IMR-90 (cell line): ENCODE measurements around the gene CALY. TPM values are rescaled to one million over a fixed set of nuclear protein-coding genes. Genes with fewer than 3 reads are reported as not detected.

ENCODE experiments used
- ATAC-seq: fragments of 200-7000 bp; cut with Tn5 transposase; 2 replicates; pipeline ENCODE4 v1.9.1; 2020; ENCODE audit warnings: low read depth, mild to moderate bottlenecking, moderate library complexity
- BruUV-seq: library from RNA; stranded (reverse); fragments of 400-500 nt; replicated peaks from 2 replicates; lab custom pipeline; 2021; lab: Mats Ljungman, UMichigan
- CTCF ChIA-PET: fragments of 300-600 bp; formaldehyde crosslinking; extraction: SDS; loops from one replicate; lab custom pipeline; 2021; ENCODE audit warnings: antibody characterized with exemption; lab: Yijun Ruan, JAX
- POLR2A ChIA-PET: fragments of 300-600 bp; sonication (Branson Sonifier 250); formaldehyde crosslinking; loops from one replicate; lab custom pipeline; 2022; ENCODE audit warnings: antibody characterized with exemption; ENCODE audit not compliant: unreplicated experiment; lab: Charles Lee
- DNase-seq: peaks from one replicate; pipeline ENCODE4 v3.0.0; 2013
- H2AFZ ChIP-seq: replicated peaks from 2 replicates; pipeline ENCODE3; 2013; ENCODE audit warnings: low read length, mild to moderate bottlenecking; ENCODE audit not compliant: poor library complexity
- H2AK5ac ChIP-seq: 2 replicates; pipeline ENCODE4 v1.6.1; 2013; ENCODE audit warnings: low read depth, low read length, inconsistent platforms
- H2AK9ac ChIP-seq: replicated peaks from 2 replicates; pipeline ENCODE3; 2013; ENCODE audit warnings: mild to moderate bottlenecking, low read depth, low read length, moderate library complexity; ENCODE audit not compliant: poor library complexity
- H2BK120ac ChIP-seq: 2 replicates; pipeline ENCODE4 v1.6.1; 2013; ENCODE audit warnings: low read depth, low read length, inconsistent platforms
- H2BK15ac ChIP-seq: 3 replicates; pipeline ENCODE4 v1.6.1; 2013; ENCODE audit warnings: low read depth, low read length, inconsistent platforms
- H2BK20ac ChIP-seq: 2 replicates; pipeline ENCODE4 v1.6.1; 2013; ENCODE audit warnings: low read depth, mild to moderate bottlenecking, inconsistent platforms, low read length, moderate library complexity
- H2BK5ac ChIP-seq: 2 replicates; pipeline ENCODE4 v1.6.1; 2013; ENCODE audit warnings: mild to moderate bottlenecking, low read depth, low read length, inconsistent platforms; ENCODE audit not compliant: poor library complexity, severe bottlenecking
- H3K14ac ChIP-seq: replicated peaks from 2 replicates; pipeline ENCODE4 v1.6.1; 2013; ENCODE audit warnings: low read depth, low read length, inconsistent platforms
- H3K18ac ChIP-seq: 2 replicates; pipeline ENCODE4 v1.6.1; 2013; ENCODE audit warnings: low read depth, low read length, control low read depth
- H3K23ac ChIP-seq: 2 replicates; pipeline ENCODE4 v1.6.1; 2013; ENCODE audit warnings: low read depth, low read length, inconsistent platforms
- H3K27ac ChIP-seq: 2 replicates; pipeline ENCODE4 v1.5.1; 2013; ENCODE audit warnings: mild to moderate bottlenecking, control low read depth, low read length; ENCODE audit not compliant: insufficient read depth
- H3K27me3 ChIP-seq: 2 replicates; pipeline ENCODE4 v1.6.1; 2013; ENCODE audit warnings: low read length; ENCODE audit not compliant: control insufficient read depth, insufficient read depth
- H3K36me3 ChIP-seq: 2 replicates; pipeline ENCODE4 v1.6.1; 2013; ENCODE audit warnings: low read length, mixed read lengths; ENCODE audit not compliant: control insufficient read depth, insufficient read depth
- H3K4ac ChIP-seq: 2 replicates; pipeline ENCODE4 v1.6.1; 2013; ENCODE audit warnings: low read depth, low read length, inconsistent platforms
- H3K4me1 ChIP-seq: 2 replicates; pipeline ENCODE4 v1.6.1; 2013; ENCODE audit warnings: low read length, mixed read lengths; ENCODE audit not compliant: control insufficient read depth, insufficient read depth
- H3K4me2 ChIP-seq: 2 replicates; pipeline ENCODE4 v1.6.1; 2013; ENCODE audit warnings: low read depth, mild to moderate bottlenecking, control low read depth, low read length, moderate library complexity
- H3K4me3 ChIP-seq: 2 replicates; pipeline ENCODE4 v1.5.1; 2013; ENCODE audit warnings: low read depth, mild to moderate bottlenecking, control low read depth, low read length, moderate library complexity; ENCODE audit not compliant: insufficient read depth
- H3K56ac ChIP-seq: 2 replicates; pipeline ENCODE4 v1.6.1; 2013; ENCODE audit warnings: low read length, inconsistent platforms; ENCODE audit not compliant: insufficient read depth; ENCODE audit errors: extremely low read depth
- H3K79me1 ChIP-seq, 2 experiments: 2 replicates each; pipeline ENCODE4 v1.6.1; 2013; ENCODE audit warnings: low read length in 2 of 2, inconsistent platforms in 1 of 2, low read depth in 1 of 2
- H3K9ac ChIP-seq: 2 replicates; pipeline ENCODE4 v1.6.1; 2013; ENCODE audit warnings: low read depth, low read length, control low read depth
- H3K9me1 ChIP-seq: 2 replicates; pipeline ENCODE4 v1.6.1; 2013; ENCODE audit warnings: low read length, inconsistent platforms; ENCODE audit not compliant: insufficient read depth
- H3K9me3 ChIP-seq: 2 replicates; pipeline ENCODE4 v1.6.1; 2013; ENCODE audit warnings: low read length; ENCODE audit not compliant: control insufficient read depth, insufficient read depth
- H4K20me1 ChIP-seq: 2 replicates; pipeline ENCODE4 v1.6.1; 2013; ENCODE audit warnings: low read length, inconsistent platforms; ENCODE audit not compliant: insufficient read depth
- H4K5ac ChIP-seq: 2 replicates; pipeline ENCODE4 v1.6.1; 2013; ENCODE audit warnings: mild to moderate bottlenecking, low read depth, low read length, control low read depth
- H4K8ac ChIP-seq, 2 experiments: 2 replicates each; pipeline ENCODE4 v1.6.1; 2013; ENCODE audit warnings: low read depth in 2 of 2, low read length in 2 of 2, control low read depth in 1 of 2, inconsistent platforms in 1 of 2
- H4K91ac ChIP-seq: 2 replicates; pipeline ENCODE4 v1.6.1; 2013; ENCODE audit warnings: low read depth, low read length, inconsistent platforms; ENCODE audit not compliant: insufficient read depth
- BHLHE40 ChIP-seq: fragments of 150-350 bp; IDR thresholded peaks from 2 replicates; pipeline ENCODE4 v1.6.1; 2016; ENCODE audit warnings: mild to moderate bottlenecking, low read depth, low read length
- CEBPB ChIP-seq: IDR thresholded peaks from 2 replicates; pipeline ENCODE4 v1.6.1; 2012; ENCODE audit warnings: low read depth, low read length, improper control_type of control experiment
- WGBS, 2 experiments: methylation state at CpG; one replicate each; pipeline versions ENCODE4 v1.1.5 to v1.1.7; 2013; ENCODE audit warnings: missing lambda C conversion rate in 2 of 2; ENCODE audit not compliant: insufficient read length in 1 of 2; ENCODE audit errors: extremely low coverage in 2 of 2; 5-methylcytosine and 5-hydroxymethylcytosine counted together
- dilution Hi-C: fragments of 300-500 bp; cut with HindIII; formaldehyde crosslinking; loops from one replicate; pipeline ENCODE4 v1.14.3; 2018; ENCODE audit warnings: low sequenced_read_pairs; ENCODE audit not compliant: unreplicated experiment
- in situ Hi-C: fragments of 300-500 bp; cut with MboI; formaldehyde crosslinking; loops from 3 replicates; pipeline ENCODE4 v1.14.3; 2019; ENCODE audit warnings: low sequenced_read_pairs, inconsistent platforms, mixed read lengths
- intact Hi-C: fragments of 100-400 bp; cut with micrococcal nuclease; formaldehyde crosslinking; loops from 2 replicates; pipeline ENCODE4 v1.10.0; 2022
- polyA plus RNA-seq, 3 experiments: library from polyadenylated mRNA; depleted of rRNA; stranded (reverse); fragments of >200 nt; gene quantifications; 2 replicates each; pipeline ENCODE4 v1.2.3, GENCODE V29; 2012; ENCODE audit warnings: low replicate concordance in 1 of 3
- total RNA-seq: library from RNA; depleted of rRNA; stranded (reverse); fragments of >200 nt; gene quantifications from 2 replicates; pipeline ENCODE4 v1.2.3, GENCODE V29; 2012
- TF ChIP-seq, protein P1 (sequence below): conservative IDR thresholded peaks from 2 replicates; pipeline ENCODE4 v1.5.1; 2012; ENCODE audit warnings: mild to moderate bottlenecking, low read depth, low read length, improper control_type of control experiment

CALY gene
- total and polyA plus RNA-seq, 2 of the 4 experiments (the other 2 are of a cell fraction) = 0.34 TPM; not detected in 1

DNA sequence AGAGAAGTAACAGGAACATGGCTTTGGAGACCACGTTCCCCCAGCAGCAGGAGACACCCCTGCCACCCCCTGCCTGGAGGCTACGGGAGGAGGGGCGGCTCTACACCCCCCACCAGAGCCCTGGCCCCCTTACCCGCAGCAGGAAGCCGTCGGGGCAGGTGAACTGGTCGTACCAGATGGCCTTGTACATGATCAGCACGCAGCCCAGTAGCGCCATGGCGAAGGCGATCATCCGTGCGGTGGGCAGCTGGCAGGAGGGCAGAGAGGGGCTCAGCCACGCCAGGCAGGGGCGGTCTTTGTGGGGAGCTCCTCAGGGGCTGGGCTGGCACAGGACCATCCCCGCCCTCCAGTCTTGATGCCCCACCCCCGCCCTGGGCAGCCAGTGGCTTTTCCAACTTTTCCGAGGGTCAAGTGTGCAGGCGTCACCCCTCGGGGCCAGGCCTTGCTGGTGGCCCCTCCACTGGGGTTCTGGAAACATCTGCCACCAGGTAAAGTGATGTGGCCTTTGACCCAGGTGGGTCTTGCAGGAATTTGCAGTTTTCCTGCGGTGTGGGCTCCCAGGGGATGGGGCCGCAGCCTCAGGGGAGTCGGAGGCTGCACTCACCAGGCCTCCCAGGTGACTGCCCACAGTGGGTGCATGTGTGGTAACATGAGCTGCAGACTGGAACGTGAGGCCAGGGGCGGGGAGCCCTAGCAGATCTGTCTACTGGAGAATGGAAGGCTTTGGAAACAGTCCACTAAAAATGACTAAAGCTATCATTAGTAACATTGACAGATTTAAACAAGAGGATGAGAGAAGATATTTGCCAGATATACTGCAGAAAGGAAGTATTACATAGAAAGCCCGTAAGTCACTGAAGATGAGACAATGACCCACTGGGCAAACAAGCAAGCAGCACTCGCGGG is 9.7 kb downstream of the CALY start:
- POLR2A ChIA-PET = no interaction called here
- 54% methylated on average over 12 of the region's 28 CpGs; no CpG with 5 or more reads in 1 of the 2 experiments for WGBS, 2 experiments
- BruUV-seq = no TSS peak

More for the DNA sequence above, 9.7 kb downstream of the CALY start:
- no peak overlapping the region for H4K91ac ChIP-seq
- no peak overlapping the region for H3K14ac ChIP-seq
- no peak overlapping the region for H3K4ac ChIP-seq
- H2BK20ac ChIP-seq = no peak overlapping the region
- no peak overlapping the region for H2BK5ac ChIP-seq
- ATAC-seq (no peak), DNase-seq (peak; percentile 73)
- TF ChIP-seq, protein P1, sequence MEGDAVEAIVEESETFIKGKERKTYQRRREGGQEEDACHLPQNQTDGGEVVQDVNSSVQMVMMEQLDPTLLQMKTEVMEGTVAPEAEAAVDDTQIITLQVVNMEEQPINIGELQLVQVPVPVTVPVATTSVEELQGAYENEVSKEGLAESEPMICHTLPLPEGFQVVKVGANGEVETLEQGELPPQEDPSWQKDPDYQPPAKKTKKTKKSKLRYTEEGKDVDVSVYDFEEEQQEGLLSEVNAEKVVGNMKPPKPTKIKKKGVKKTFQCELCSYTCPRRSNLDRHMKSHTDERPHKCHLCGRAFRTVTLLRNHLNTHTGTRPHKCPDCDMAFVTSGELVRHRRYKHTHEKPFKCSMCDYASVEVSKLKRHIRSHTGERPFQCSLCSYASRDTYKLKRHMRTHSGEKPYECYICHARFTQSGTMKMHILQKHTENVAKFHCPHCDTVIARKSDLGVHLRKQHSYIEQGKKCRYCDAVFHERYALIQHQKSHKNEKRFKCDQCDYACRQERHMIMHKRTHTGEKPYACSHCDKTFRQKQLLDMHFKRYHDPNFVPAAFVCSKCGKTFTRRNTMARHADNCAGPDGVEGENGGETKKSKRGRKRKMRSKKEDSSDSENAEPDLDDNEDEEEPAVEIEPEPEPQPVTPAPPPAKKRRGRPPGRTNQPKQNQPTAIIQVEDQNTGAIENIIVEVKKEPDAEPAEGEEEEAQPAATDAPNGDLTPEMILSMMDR = no peak
- TF ChIP-seq BHLHE40 (peak; percentile 83), CEBPB (no peak)
- no peak overlapping the region for H2BK120ac ChIP-seq
- no peak overlapping the region for H2AFZ ChIP-seq
- H3K79me1 ChIP-seq = no peaks in the 10 kb centered on the region
- no peak overlapping the region for H3K9ac ChIP-seq
- no peak overlapping the region for H3K4me3 ChIP-seq
- intact Hi-C loops = loop anchor here (10.0 kb wide), 2 partner anchors 48 to 198 kb away; partner anchors contain the start of genes CYP2E1, ECHS1 and PAOX
- CTCF ChIA-PET = no interaction called here
- H3K18ac ChIP-seq = no peak overlapping the region
- H3K4me2 ChIP-seq = peak overlapping the region; percentile 6; the same call in 1 of the 2 replicates
- peak overlapping the region; percentile 81 for H2AK9ac ChIP-seq
- H3K56ac ChIP-seq = no peak overlapping the region
- no peak overlapping the region for H2AK5ac ChIP-seq
- peaks cover 18% of the 10 kb centered on the region for H3K4me1 ChIP-seq
- H3K27ac ChIP-seq = no peak overlapping the region
- H4K5ac ChIP-seq = no peak overlapping the region
- H3K36me3 ChIP-seq = no peaks in the 10 kb centered on the region
- no peak overlapping the region for H2BK15ac ChIP-seq
- H3K9me1 ChIP-seq = 0 out of 2 replicates have a peak, but pooled peaks cover 6% of the 10 kb centered on the region
- H3K27me3 ChIP-seq = peaks cover 22% of the 10 kb centered on the region
- dilution Hi-C loops = no loop called here
- in situ Hi-C loops = loop anchor here (10.0 kb wide), 1 partner anchor 168 kb away; no protein-coding TSS in a partner anchor
- no peak overlapping the region for H3K23ac ChIP-seq
- H3K9me3 ChIP-seq = no peaks in the 10 kb centered on the region
- no peak overlapping the region for H4K8ac ChIP-seq
- 0 out of 2 replicates have a peak, but pooled peaks cover 3% of the 10 kb centered on the region for H4K20me1 ChIP-seq
